ENCODE data around the gene WWP2.
A peak's percentile ranks its signal among the peaks of the same experiment; 100 is the strongest.
"Not testable (repeated sequence)": the region's sequence is repeated elsewhere in the genome, so short reads cannot be mapped to it uniquely, and the experiment has no call there.

The WWP2 gene

DNA sequence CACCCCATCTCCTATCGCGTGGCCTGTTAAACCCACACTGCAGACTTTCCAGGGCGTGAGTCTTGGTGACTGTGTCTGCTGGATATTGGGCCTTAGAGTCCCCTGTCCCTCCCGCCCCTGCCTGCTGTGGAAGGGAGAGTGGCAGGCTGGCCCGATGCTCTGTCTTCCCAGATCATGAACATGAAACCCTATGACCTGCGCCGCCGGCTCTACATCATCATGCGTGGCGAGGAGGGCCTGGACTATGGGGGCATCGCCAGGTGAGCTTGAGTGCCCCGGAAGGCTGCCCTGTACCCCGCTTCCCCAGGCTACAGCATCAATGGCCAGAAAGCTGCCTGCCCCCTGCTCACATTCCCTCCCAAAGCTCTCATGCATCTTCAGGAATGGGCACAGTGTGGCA, 169.5 kb downstream of the WWP2 start:
- no peak for DNase-seq

DNA sequence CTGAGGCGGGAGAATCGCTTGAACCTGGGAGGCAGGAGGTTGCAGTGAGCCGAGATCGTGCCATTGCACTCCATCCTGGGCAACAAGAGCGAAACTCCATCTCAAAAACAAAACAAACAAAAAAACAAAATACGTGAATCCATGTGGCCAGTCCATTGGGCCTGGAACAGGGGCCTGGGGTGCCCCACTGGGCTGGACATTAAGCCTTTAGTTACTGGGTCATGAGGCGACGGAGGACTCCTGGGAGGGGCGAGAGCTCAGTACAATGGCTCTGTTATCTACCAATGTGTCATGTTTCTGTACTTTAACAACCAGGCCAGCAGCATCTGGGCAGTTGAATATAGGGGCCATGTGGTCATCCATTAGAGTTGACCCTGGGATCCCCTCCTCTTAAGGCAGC, 170.1 kb downstream of the WWP2 start:
- DNase-seq = no peak

DNA sequence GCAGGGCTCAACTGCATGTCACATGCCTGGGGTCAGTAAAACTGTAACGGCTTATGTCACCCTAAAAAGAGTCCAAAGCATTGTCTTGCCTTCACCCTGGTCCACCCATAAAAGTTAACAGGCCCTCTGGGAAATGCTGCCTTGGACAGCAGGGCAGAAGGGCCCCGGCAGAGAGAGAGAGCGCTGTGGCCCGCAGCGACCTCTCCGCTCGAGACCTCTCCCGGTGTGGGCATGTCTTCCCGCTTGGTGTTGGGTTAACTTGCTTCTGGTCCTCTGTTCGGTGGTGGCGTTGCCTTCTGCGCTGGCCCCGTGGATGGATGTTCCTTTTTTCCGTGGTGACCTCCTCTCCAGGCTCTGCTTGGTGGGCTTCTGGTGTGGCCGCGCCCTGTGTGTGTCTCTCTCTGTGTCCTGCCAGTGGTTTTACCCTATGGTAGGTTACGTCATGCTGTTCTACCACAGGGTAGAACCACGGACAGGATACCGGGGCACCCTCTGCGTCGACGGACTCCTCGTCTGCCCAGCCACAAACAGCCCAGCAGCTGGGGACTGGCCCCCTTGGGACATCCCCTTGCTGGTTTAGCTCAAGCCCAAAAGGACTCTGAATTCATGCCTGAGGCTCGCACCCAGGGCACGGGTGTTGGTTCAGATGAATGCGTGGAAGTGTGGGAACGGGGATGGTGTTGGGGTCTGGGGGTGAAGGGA, 170.7 kb downstream of the WWP2 start:
- no peak for DNase-seq

DNA sequence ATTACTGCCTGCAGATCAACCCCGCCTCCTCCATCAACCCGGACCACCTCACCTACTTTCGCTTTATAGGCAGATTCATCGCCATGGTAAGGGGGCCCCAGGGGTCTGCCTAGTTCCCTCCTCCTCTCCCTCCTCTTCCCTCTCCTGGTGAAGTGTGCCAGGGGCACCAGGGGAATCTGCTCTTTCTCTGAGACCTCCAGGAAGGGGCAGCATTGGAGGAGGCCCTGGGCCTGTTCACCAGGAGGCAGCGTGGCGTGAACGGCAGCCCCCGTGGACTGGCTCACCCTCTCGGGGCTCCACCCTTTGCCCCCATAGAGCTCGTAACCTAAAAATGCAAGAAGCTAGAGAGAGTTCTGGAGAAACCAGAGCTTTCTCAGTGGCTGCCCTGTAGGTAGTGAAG, 171.9 kb downstream of the WWP2 start:
- DNase-seq = no peak

DNA sequence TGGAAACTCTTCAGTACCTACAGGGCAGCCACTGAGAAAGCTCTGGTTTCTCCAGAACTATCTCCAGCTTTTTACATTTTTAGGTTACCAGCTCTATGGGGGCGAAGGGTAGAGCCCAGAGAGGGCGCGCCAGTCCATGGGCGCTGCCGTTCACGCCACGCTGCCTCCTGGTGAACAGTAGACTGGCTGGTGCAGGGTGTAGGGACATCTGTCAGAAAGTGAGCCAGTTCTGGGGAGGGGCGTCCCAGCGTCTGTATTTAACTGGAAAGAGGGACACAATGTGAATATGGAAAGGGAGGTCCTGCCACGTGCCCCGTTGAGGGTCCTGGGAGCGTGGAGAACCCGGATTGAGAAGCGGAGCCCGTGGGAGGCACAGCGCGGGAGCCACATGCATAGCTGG, 172.6 kb downstream of the WWP2 start:
- no peak for DNase-seq

DNA sequence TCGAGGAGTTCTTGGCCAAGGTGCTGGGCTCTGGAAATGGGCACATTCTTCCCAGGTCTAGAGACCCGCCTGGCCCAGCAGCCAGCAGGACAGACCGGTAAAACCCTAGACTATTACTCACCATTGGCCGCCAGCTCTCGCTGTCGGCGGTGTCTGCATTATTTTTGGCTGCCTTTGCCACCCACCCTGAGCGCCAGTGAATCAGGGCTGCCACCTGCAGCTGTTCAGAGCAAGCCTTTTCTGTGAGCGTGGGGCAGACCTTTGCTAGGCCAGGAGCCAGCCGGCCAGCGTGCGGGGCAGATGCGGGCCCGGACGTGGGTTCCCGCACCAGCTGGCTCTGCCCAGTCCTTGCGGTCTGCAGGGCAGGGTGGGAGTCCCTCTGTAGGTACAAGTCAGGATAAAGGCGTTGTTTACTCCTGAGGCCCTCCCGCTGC, 173.2 kb downstream of the WWP2 start:
- DNase-seq = no peak

DNA sequence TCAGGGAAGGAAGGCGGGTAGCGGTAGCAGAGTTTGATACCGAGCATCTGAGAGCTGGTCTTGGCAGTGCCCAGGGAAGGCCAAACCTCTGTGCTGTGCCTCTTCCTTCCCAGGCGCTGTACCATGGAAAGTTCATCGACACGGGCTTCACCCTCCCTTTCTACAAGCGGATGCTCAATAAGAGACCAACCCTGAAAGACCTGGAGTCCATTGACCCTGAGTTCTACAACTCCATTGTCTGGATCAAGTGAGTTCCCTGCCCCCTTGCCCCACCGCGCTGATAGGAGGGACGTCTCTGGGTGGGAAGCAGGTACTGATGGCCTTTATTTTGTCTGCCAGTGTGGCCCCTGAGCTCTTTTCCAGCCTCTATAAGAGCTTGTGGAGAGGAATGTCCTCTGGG, 173.6 kb downstream of the WWP2 start:
- no peak for DNase-seq

DNA sequence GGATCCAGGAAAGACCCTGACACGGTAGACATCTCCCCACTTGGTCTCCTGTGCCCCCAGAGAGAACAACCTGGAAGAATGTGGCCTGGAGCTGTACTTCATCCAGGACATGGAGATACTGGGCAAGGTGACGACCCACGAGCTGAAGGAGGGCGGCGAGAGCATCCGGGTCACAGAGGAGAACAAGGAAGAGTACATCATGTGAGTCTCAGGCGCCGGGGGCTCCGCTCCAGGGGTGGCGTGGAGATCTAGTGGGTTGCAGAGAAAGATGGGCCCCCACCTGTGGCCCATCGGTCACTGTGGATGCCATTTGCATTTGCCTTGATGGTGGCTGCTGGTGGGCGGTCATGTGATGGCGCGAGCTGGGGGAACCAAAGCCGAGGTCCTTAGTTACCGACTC, 174.1 kb downstream of the WWP2 start:
- no peak for DNase-seq

DNA sequence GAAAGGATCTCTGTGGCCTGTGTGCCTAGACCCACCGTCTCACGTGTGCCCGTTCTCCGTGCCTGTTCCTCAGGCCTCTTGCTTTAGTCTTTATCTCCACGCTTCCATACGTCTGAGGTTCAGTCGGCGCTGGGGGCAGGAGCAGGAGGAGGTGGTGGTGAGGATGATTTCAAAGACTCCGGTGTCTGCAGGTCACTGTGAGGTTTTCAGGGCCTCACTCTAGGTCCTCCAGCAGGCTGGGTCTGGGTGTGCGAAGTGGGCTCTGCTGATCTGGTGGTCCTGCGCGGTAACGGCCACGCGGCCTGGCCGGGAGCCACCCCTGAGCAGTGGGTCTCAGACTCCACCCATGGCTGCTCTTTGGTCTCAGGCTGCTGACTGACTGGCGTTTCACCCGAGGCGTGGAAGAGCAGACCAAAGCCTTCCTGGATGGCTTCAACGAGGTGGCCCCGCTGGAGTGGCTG, 174.6 kb downstream of the WWP2 start:
- DNase-seq = no peak

DNA sequence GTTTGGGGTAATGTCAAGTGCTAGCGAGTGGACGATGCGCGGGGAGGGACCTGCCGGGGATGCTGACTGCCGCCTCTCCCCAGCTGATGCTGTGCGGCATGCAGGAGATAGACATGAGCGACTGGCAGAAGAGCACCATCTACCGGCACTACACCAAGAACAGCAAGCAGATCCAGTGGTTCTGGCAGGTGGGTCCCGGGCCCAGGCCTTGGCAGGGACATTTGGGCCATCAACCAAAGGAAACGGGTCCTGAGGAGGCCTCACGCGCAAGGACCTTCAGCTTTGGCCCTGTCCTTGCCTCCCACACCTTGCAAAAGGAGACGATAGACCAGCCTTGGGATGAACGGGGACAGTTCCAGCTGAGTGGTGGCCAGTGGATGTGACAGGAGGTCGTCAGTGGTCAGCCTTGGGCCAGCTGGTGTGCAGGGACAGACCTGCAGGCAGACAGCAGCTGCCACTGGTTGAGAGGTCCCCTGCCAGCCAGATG, 175.4 kb downstream of the WWP2 start:
- DNase-seq = no peak

DNA sequence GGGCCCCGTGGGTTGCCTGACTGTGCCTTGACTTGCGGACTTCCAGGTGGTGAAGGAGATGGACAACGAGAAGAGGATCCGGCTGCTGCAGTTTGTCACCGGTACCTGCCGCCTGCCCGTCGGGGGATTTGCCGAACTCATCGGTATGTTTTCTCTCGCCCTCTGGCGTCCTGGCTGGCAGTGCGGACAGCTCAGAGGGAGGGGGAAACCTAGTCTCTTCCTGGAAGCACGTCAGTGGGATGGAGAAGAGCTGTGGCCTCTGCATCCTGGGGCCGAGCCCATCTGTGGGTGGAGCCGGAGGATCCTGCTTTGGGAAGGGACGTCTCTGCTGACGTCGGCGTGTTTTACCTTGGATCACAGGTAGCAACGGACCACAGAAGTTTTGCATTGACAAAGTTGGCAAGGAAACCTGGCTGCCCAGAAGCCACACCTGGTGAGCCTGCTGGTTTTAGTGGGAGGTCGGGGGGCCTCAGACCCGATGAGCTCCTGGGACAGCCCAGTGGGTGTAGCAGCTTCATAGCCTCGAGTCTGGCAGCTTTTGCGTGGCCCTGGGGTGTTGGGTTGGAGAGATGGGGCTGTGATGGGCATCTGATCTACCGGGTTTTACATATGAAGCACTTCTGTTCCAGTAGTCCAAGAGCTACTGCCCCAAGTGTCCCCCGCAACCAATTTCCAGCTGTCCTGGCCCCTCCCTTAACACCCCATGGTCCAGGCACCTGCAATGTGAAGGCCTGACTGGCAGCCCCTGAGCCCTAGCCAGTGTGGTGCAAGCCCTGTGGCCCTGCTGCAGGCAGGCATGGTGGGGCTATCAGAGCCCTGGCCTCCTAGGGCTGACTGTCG, 177.1 kb downstream of the WWP2 start:
- no peak for DNase-seq

DNA sequence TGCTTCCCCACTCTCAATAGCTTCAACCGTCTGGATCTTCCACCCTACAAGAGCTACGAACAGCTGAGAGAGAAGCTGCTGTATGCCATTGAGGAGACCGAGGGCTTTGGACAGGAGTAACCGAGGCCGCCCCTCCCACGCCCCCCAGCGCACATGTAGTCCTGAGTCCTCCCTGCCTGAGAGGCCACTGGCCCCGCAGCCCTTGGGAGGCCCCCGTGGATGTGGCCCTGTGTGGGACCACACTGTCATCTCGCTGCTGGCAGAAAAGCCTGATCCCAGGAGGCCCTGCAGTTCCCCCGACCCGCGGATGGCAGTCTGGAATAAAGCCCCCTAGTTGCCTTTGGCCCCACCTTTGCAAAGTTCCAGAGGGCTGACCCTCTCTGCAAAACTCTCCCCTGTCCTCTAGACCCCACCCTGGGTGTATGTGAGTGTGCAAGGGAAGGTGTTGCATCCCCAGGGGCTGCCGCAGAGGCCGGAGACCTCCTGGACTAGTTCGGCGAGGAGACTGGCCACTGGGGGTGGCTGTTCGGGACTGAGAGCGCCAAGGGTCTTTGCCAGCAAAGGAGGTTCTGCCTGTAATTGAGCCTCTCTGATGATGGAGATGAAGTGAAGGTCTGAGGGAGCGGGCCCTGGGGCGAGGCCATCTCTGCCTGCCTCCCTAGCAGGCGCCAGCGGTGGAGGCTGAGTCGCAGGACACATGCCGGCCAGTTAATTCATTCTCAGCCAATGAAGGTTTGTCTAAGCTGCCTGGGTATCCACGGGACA, 177.9 kb downstream of the WWP2 start:
- no peak for DNase-seq

DNA sequence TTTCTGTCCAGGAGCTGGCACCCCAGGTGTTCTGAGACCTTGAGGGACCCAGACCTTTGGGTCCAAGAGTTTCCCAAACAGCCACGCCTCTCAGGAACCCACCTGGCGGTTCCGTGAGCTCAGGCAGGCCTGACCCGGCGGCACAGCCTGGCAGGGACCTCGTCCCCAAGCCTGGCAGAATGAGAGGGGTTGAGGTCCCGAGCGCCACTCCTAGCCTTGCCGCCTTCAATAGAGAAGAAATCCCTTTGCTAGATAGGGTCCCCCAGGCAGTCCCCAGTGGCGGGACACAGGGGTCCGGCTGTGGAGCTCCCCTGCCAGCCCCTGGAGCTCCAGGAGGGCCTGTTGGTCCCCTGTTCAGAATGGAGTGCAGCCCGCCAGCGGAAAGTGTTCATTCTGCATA, 178.5 kb downstream of the WWP2 start:
- no peak for DNase-seq

DNA sequence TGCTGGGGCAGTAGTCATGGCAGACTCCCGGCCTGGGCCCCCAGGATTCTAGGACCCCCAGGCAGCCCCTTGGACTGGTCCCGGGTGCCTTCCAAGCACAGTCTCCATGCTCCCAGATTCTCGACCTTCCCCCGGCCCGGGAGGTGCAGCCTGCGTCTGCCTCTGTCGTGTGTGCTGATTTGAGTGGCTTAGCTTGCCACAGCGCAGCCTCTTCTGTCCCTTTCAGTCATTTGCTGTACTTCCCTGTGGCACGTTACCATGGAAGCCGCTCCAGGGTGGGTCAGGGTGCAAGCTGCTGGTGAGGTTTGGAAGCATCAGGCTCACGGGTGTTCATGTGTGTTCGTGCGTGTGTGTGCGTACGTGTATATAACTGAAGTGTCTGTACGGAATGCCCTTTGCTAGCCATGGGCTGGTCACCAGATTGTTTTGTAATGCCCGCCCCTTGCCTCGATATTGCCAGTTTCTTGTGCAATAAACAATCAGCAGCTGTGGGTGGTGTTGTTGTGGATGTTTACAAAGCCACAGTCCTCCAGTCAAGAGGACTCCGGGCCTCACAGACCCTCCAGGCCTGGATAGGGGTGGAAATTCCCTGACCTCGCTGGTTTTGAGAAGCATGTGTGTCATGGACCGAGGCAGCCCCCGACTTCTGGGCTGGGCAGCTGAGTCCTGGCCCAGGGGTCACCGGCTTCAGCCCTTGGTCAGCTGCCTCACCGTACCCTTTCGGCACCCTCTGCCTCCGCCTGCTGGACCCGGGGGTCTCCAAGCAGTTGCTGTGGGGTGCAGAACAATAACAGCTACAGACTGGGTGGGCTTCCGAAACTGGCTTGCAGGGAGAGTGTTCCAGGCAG, 179.3 kb downstream of the WWP2 start:
- DNase-seq = peak; percentile 85

DNA sequence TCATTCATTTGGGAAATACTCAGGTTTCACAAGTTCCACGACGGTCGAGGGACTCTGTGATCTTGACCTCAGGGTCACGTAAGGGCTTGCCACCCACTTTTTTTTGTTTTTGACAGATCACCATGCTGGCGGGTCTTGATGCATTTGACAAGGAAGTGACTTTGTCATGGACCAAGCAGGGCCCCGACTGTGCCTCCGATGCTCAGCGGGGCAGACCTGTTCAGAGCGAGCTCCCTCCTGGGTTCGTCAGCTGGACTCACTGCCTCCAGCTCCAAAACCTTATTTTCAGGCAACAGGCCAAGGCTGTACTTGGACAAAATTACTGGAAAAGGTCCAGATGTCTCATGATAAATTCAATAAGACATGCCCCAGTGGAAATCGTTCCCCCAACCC, 180.0 kb downstream of the WWP2 start:
- DNase-seq = peak; percentile 36

DNA sequence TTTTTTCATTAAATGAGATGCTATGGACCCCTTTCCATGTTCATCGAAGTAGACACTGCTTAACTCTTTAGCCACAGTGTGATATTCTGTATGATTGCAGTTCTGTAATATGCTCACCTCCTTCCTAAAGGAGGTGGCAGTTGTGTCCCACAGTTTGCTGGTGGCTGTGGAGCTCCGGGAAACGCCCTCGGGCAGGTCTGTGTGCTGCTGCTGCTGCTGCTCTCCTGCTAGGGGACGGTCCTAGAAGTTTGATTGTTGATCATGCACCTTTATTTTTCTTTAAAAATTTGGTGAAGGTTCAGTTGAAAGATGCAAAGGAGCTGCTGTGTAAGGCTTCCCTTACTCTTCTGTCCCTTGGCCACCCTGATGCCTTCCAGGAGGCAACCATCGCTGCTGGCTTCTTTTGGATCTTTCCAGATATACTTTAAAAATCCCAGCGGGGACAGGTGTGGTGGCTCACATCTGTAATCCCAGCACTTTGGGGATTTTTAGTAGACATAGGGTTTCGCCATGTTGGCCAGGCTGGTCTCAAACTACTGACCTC, 180.6 kb downstream of the WWP2 start:
- DNase-seq = no peak

DNA sequence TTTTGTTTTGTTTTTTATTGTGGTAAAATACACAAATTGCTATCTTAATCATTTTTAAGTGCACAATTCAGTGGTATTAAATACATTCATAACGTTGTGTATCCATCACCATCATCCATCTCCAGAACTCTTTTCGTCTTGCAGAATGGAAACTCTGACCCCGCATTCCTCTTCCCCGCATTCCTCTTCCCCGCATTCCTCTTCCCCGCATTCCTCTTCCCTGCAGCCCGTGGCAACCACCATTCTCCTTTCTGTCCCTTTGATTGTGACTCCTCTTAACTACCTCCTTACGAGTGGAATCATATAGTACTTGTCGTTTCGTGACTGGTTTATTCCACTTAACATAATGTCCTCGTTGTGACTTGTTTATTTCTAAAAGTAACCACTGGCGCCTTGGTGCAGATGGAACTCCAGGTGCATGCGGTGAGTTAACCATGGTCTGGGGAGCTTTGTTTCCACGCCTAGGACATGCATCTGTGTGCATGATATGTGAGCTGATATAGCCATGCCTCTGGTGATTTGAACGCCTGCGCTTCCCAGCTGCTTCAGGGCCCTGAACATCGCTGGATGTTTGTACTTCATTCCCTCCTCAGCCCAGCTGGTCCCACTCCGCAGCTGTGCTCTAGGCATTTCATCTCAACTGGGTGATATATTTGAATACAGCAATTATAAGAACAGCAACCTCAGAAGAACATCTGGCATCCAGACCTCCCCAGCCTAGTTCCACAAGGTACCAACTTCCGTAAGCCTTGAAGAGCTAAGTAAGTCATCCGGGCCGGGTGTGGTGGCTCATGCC, 181.3 kb downstream of the WWP2 start:
- DNase-seq = peak; percentile 36

DNA sequence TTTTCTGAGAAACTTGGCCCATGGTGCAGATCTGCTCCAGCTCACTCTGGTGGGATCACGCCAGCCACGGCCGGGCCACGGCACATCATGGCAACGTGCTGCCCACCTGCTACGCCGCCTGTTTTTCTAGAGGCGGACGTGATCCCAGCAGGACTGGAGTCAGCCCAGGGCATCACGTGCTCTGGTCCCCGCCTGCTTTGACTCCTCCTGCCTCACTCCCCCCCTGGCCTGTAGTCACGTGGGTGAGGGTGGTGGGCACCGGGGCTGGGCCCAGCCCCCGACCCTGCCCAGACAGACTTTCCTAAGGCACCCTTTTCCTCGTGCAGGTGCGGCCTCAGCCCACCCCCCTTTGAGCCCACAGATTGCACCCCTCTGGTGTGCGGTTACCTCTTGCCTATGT, 188.3 kb downstream of the WWP2 start:
- DNase-seq = not testable (repeated sequence)

DNA sequence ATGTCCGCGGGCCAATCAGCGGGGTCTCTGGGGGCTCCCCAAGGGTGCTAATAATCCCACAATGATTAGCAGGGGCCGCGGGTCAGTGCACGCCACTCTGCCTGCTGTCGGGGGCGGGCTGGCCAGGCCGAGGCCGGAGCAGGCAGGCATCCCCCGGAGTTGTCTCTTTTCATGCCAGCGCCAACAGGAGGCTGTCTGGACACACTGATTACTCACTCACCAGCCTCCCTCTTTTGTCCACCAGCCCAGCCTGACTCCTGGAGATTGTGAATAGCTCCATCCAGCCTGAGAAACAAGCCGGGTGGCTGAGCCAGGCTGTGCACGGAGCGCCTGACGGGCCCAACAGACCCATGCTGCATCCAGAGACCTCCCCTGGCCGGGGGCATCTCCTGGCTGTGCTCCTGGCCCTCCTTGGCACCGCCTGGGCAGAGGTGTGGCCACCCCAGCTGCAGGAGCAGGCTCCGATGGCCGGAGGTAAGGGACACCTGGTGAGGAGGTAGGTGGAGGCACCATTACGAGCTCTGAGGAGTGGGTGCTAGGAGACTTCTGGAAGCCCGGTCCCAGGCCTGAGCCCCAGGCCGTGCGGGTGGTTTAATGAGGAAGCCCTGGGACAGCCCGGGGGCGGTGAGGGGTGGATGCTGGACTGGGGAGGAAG, 189.0 kb downstream of the WWP2 start, which contains the start of gene CLEC18A:
Gene CLEC18A (plus strand): TSS at position 318 of the 655 bp plus-strand sequence. CDS start 33 bp downstream, at position 351.
- DNase-seq = not testable (repeated sequence)

DNA sequence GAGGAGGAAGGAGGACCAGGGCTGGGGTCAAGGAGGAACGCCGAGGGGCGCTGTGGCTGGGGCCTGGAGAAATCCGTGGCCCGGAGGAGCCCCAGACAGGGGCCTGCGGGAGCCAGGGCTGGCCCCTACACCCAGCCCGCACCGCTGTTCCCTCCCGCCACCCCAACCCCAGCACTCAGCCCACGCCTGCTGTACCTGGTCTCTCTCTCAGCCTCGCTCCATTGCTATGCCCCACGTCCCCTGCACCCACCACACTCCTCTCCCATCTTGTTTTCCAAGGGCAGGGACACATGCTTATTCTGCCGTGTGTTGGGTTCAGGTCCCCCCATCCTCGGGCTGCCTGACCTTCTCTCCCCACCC, 189.5 kb downstream of the WWP2 start:
- DNase-seq = not testable (repeated sequence)

DNA sequence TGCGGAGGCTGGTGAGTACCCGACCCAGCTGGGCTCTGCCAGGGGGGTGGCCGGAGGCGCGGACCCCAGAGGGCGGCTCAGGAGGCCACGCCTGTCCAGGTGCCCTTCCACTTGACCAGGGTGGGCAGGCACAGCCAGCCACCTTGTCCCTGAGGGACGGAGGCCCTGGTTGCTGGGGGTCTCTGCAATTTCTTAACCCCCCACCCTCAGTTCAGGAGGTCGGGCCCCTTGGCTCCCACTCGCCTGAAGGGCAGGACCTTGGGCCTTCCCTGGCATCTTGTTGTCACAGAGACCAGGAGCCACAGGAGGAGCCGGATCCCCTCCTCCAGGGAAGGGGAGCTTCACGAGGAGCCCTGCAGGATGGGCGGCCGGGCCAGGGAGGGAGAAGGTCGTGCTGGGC, 190.0 kb downstream of the WWP2 start:
- DNase-seq = not testable (repeated sequence)
